ENCODE measurements around the gene SCAMP2. TPM values are rescaled to one million over a fixed set of nuclear protein-coding genes. Genes with fewer than 3 reads are reported as not detected.

The SCAMP2 gene
- total and polyA plus RNA-seq, 2 experiments from 2014 or later = 34.7 to 51.3 TPM

- TF ChIP-seq, protein P1, sequence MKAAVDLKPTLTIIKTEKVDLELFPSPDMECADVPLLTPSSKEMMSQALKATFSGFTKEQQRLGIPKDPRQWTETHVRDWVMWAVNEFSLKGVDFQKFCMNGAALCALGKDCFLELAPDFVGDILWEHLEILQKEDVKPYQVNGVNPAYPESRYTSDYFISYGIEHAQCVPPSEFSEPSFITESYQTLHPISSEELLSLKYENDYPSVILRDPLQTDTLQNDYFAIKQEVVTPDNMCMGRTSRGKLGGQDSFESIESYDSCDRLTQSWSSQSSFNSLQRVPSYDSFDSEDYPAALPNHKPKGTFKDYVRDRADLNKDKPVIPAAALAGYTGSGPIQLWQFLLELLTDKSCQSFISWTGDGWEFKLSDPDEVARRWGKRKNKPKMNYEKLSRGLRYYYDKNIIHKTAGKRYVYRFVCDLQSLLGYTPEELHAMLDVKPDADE (IDR thresholded peaks at IDR 0.05) = no peak
- TF ChIP-seq CREB1 (CRISPR knock-in tag; IDR thresholded peaks at IDR 0.05; ENCODE audit: low read depth) = no peak
- no peak for TF ChIP-seq STAT1 (IDR thresholded peaks at IDR 0.05; ENCODE audit: unreplicated experiment)
- no peak for TF ChIP-seq POLR2AphosphoS5 (IDR thresholded peaks at IDR 0.05; ENCODE audit: low read depth)
- TF ChIP-seq EZH2phosphoT487 (IDR thresholded peaks at IDR 0.05; ENCODE audit: unreplicated experiment) = no peak
- no peak for TF ChIP-seq ZNF462 (CRISPR knock-in tag; IDR thresholded peaks at IDR 0.05)
- TF ChIP-seq ZNF114 (CRISPR knock-in tag; IDR thresholded peaks at IDR 0.05) = no peak
- TF ChIP-seq NANOG (IDR thresholded peaks at IDR 0.05; ENCODE audit: borderline replicate concordance) = no peak
- no peak for TF ChIP-seq REST (IDR thresholded peaks at IDR 0.05; ENCODE audit: unreplicated experiment)
- no peak for TF ChIP-seq JUNB (IDR thresholded peaks at IDR 0.05; ENCODE audit: unreplicated experiment)
- TF ChIP-seq, protein P2, sequence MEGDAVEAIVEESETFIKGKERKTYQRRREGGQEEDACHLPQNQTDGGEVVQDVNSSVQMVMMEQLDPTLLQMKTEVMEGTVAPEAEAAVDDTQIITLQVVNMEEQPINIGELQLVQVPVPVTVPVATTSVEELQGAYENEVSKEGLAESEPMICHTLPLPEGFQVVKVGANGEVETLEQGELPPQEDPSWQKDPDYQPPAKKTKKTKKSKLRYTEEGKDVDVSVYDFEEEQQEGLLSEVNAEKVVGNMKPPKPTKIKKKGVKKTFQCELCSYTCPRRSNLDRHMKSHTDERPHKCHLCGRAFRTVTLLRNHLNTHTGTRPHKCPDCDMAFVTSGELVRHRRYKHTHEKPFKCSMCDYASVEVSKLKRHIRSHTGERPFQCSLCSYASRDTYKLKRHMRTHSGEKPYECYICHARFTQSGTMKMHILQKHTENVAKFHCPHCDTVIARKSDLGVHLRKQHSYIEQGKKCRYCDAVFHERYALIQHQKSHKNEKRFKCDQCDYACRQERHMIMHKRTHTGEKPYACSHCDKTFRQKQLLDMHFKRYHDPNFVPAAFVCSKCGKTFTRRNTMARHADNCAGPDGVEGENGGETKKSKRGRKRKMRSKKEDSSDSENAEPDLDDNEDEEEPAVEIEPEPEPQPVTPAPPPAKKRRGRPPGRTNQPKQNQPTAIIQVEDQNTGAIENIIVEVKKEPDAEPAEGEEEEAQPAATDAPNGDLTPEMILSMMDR (conservative IDR thresholded peaks at IDR 0.05; ENCODE audit: low read depth in 2 of 2) = no peak
- TF ChIP-seq ZNF331 (CRISPR knock-in tag; IDR thresholded peaks at IDR 0.05; ENCODE audit: low read depth) = no peak
- TF ChIP-seq EZH2 (IDR thresholded peaks at IDR 0.05; ENCODE audit: low read depth, unreplicated experiment) = no peak
- no peaks in the 10 kb centered on the region for H3K36me3 ChIP-seq (ENCODE audit: insufficient read depth)
- H4K20me1 ChIP-seq (replicated peaks; ENCODE audit: insufficient read depth) = no peaks in the 10 kb centered on the region
- no peaks in the 10 kb centered on the region for H3K79me2 ChIP-seq (replicated peaks; ENCODE audit: insufficient read depth)
- H3K4me2 ChIP-seq = no peak overlapping the region
- no peaks in the 10 kb centered on the region for H3K9me2 ChIP-seq (ENCODE audit: insufficient read depth)
- Mint-ChIP-seq H3K27ac (no peak overlapping the region), H3K4me1 (peaks cover 24% of the 10 kb centered on the region), H3K9me3 (no peaks in the 10 kb centered on the region), H3K4me3 (no peak overlapping the region), H3K27me3 (ENCODE audit: insufficient read depth, low read depth, poor library complexity) (peaks cover 21% of the 10 kb centered on the region), H3K36me3 (ENCODE audit: low read depth) (no peaks in the 10 kb centered on the region)
- H3K4me1 ChIP-seq (ENCODE audit: insufficient read depth) = 0 out of 2 replicates have a peak, but pooled peaks cover 7% of the 10 kb centered on the region
- ATAC-seq (no peak), DNase-seq (ENCODE audit: low spot score) (no peak)
- H3K27ac ChIP-seq (ENCODE audit: low read depth) = no peak overlapping the region
- H3K27me3 ChIP-seq (ENCODE audit: insufficient read depth) = peaks cover 6% of the 10 kb centered on the region
- H3F3A ChIP-seq (replicated peaks; ENCODE audit: low read depth) = peaks cover 3% of the 10 kb centered on the region; the same call in 1 of the 2 replicates
- no peak overlapping the region for H3K4me3 ChIP-seq
- no peak overlapping the region for H2AFZ ChIP-seq
These were observed 53.1 kb downstream of the SCAMP2 start for GRCh38 chr15:74820056-74820455.

Data from GM23338 (cell line).